GM18507 (cell line): ENCODE measurements around the gene IQCE.
"Not testable (repeated sequence)": the region's sequence is repeated elsewhere in the genome, so short reads cannot be mapped to it uniquely, and the experiment has no call there.

ENCODE experiments used
- DNase-seq: peaks from one replicate; pipeline ENCODE4 v3.0.0; 2011; ENCODE audit warnings: low read depth; ENCODE audit not compliant: insufficient read length; ENCODE audit errors: extremely low spot score
- FAIRE-seq: peaks from 2 replicates; lab custom pipeline; 2011; peaks lifted over from hg19 to GRCh38; lab: Jason Lieb, UNC

IQCE gene

GRCh38 chr7:2544541-2545188, 14.1 kb upstream of the IQCE start:
- no peak for DNase-seq
- FAIRE-seq: no peak

DNA sequence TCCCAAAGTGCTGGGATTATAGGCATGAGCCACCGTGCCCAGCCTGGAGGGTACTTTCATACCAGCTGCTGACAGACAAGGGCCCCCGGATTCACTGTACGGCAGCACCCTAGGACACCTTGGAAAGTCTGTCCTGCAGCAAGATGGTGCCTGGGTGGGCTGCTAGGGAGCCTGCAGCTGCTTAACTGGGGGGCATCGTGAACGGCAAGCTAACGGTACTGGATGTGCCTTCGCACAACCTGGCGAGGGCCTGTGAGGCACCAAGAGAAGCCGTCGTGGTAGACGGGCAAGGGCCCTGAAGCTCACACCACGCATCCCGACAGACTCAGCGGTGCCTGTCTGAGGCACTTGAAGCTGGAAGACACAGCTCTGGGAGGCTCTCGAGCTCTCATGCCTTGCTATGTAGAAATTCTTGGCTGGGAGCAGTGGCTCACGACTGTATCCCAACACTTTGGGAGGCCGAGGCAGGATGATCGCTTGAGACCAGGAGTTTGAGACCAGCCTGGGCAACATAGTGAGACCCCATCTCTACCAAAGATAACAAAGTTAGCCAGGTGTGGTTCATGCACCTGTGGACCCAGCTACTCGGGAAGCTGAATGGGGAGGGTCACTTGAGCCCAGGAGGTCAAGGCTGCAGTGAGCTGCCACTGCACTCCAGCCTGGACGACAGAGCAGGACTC, 12.9 kb upstream of the IQCE start:
- DNase-seq (no peak), FAIRE-seq (no peak)

DNA sequence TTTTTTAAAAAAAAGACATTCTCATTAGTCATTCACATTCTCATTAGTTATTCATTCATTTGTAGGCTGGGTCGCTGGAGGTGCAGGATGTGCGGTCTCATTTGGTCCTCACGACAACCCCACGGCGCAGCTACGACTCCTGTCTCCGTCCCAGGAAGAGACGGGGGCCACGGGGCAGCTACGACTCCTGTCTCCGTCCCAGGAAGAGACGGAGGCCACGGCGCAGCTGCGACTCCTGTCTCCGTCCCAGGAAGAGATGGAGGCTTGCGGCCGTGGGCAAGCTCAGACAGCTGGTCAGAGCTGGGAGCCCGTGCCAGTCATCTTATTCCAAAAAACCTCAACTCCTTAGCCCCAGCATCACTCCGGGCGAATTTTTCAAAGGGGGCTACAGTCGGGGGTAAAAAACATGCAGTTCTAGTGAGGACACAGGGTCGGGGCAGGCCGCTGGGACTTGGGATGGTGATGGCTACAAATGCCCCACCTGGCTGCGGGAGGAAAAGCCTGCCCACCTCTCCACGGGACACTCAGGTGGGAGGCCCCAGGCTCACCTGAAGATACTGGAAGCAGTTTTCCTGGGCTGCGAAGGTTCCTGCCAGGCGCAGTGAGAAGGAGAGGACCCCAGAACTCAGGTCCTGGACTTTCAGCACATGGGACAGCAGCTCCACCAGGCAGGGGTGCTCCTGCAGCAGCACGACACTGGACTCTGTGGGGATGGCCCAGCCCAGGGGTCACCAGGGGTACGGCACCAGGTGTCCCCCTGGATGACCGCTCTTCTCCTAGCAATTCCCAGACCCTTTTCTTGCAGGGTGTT, 11.8 kb upstream of the IQCE start:
- DNase-seq (no peak), FAIRE-seq (no peak)

GRCh38 chr7:2551418-2551817, 7.4 kb upstream of the IQCE start:
- no peak for DNase-seq
- no peak for FAIRE-seq

DNA sequence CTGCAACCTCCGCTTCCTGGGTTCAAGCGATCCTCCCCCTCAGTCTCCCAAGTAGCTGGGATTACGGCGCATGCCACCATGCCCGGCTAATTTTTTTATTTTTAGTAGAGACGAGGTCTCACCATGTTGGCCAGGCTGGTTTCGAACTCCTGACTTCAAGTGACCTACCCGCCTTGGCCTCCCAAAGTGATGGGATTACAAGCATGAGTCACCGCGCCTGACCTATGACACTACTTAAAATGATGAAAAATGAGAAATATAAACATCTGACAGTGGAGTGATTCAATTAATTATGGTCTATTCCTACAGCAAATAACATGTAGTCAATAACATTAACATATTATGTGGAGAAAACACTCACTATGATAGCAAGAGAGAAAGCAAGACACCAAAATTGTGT, 5.7 kb upstream of the IQCE start:
- DNase-seq: no peak
- no peak for FAIRE-seq

GRCh38 chr7:2553831-2554581, 4.8 kb upstream of the IQCE start:
- FAIRE-seq: no peak
- no peak for DNase-seq

DNA sequence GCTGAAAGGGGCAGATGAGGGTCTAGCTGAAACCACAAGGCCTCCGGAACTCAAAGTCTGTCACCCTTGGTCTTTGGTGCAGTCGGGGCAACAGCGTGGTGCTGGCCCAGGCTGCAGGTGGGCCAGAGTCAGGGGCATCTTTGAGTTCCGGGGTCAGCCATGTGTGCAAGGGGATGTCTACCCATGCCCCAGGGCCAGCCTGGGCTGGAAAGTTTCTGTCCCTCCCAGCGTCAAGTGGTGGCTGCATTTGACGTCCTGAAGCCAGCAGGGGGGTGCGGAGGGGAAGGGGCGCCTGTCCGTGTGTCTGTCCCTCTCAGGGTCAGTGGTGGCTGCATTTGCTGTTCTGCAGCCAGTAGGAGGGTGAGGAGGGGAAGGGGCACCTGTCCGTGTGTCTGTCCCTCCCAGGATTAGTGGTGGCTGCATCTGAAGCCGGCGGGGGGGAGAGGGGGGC, 4.1 kb upstream of the IQCE start:
- DNase-seq (no peak), FAIRE-seq (no peak)

GRCh38 chr7:2555121-2556052, 3.4 kb upstream of the IQCE start, which contains the start of gene BRAT1:
Gene BRAT1 (minus strand): TSS chr7:2555524. CDS start chr7:2554431, 1,093 bp downstream.
- FAIRE-seq: peak; percentile 79
- peak; percentile 90 for DNase-seq

DNA sequence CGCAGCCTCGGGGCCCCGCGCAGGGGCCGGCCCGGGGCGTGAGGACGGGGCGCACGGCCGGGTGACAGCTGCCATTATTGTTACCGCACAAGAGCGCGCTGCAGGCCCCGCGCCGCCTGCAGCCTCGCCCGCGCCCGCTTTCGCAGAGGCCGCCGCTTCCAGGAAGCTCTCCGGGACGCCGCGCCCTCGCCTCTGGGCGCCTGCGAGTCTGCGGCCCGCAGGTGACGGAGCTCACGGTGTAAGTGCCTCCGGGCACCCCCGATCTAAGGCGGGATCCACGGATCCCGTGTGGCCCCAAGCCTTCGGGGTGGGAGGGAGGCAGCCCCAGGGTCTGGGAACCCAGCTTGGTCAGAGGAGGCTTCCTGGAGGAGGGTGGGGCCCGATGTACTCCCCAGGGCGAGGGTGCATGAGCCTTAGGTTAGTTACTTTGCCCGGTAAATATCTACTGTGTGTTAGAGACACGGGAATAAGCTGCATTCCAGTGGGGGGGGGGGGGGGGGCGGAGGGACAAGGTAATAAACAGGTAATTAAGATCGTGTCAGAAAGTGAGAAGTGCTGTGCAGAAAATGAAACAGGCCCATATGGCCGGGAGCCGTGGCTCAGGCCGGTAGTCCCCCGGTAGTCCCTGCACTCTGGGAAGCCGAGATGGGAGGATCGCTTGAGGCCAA, 638 bp downstream of the IQCE start:
- DNase-seq (no peak), FAIRE-seq (no peak)

- not testable (repeated sequence) for FAIRE-seq
Observed at GRCh38 chr7:2563955-2564354, 5.2 kb downstream of the IQCE start.

GRCh38 chr7:2564970-2565540, 6.3 kb downstream of the IQCE start:
- no peak for FAIRE-seq
- no peak for DNase-seq

More at GRCh38 chr7:2563955-2564354, 5.2 kb downstream of the IQCE start:
- DNase-seq: not testable (repeated sequence)

- DNase-seq: no peak
- no peak for FAIRE-seq
Observed at GRCh38 chr7:2566348-2566889, 7.6 kb downstream of the IQCE start.

- no peak for DNase-seq
- peak; percentile 77 for FAIRE-seq
Observed at GRCh38 chr7:2566890-2567678, 8.3 kb downstream of the IQCE start.

- FAIRE-seq (no peak), DNase-seq (no peak)
Observed at GRCh38 chr7:2567679-2568278, 9.0 kb downstream of the IQCE start.

DNA sequence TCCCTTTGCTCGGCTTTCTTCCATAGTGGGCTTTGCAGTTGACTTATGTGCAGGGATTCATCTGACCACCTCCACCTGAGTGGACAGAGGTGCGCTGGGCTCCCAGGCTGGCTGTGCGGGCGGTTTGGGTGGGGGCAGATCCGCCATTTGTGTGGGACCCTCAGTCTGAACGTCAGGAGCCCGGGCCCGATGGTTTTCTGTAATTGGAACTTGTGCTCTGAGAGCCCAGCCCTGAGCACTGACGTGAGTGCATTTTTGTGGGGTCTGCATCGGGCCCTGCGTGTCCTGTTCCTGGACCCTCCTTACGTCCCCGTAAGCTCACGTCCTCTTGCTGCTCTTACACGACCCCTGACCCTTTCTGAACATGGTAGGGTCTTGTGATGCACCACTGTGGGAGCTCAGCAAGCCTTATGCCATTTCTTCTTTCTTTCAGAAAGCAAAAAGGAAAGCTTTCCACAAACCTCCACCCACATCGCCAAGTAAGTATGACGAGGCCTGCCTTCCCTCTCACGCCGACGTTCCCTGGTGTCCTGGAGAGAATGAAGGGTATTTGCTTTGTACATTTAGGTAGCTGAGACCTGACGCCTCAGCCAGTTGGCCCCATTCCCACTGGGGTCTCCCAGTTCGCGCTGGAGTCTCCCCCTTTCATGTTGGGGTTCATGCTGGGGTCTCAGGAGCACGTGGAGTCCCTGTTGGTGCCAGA, 9.9 kb downstream of the IQCE start:
- FAIRE-seq: no peak
- DNase-seq: no peak

DNA sequence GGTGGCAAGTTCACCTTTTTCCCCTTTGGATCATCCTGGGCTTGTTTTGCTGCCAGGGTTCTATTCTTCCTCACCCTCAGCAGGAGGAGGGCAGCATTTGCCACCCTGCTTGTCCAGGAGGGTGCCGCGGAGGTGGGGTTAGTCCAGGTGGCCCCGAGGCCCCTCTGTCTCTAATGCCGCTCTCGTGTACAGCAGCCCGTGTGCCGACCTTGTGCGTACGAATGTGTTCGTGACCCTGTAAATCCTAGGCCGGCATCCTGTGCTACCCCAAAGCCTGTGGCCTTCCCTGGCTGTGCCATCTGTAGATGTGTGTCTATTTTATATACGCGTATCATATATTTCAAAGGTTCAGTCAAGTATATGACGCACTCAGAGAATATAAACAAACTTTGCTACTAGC, 10.6 kb downstream of the IQCE start:
- FAIRE-seq: no peak
- DNase-seq: no peak
